HepG2 (cell line): Measurements from ENCODE around the gene TMEM184C. TPM values are rescaled to one million over a fixed set of nuclear protein-coding genes. Genes with fewer than 3 reads are reported as not detected.

Experiments used
- CREM ChIP-seq, 2 experiments: sonication (generic) in 1 of 2; formaldehyde crosslinking in 1 of 2; IDR thresholded peaks; 2 replicates each; pipeline versions ENCODE4 v1.4.0 to v1.6.1; 2016 to 2020; ENCODE audit warnings: antibody characterized with exemption in 1 of 2, mild to moderate bottlenecking in 1 of 2, missing genetic modification reagents in 1 of 2
- NFYB ChIP-seq: sonication (generic); formaldehyde crosslinking; IDR thresholded peaks from 2 replicates; pipeline ENCODE4 v1.4.0; 2020; ENCODE audit warnings: missing genetic modification reagents
- NFYC ChIP-seq: IDR thresholded peaks from 2 replicates; pipeline ENCODE4 v1.6.1; 2016; ENCODE audit warnings: missing genetic modification reagents, missing compliant biosample characterization
- PHF8 ChIP-seq: sonication (generic); formaldehyde crosslinking; IDR thresholded peaks from 2 replicates; pipeline ENCODE4 v1.5.0; 2020; ENCODE audit warnings: missing genetic modification reagents
- RAD21 ChIP-seq: fragments of 450-650 bp; formaldehyde crosslinking; IDR thresholded peaks from 2 replicates; pipeline ENCODE4 v1.5.0; 2020; ENCODE audit warnings: mild to moderate bottlenecking
- SOX5 ChIP-seq: IDR thresholded peaks from 2 replicates; pipeline ENCODE4 v1.6.1; 2016; ENCODE audit warnings: borderline replicate concordance
- SOX6 ChIP-seq, 2 experiments: fragments of 450-650 bp in 1 of 2; sonication (generic) in 1 of 2; formaldehyde crosslinking in 1 of 2; IDR thresholded peaks; 2 replicates each; pipeline versions ENCODE4 v1.4.0 to v1.6.1; 2017 to 2020; ENCODE audit warnings: antibody characterized with exemption in 1 of 2, mild to moderate bottlenecking in 1 of 2, missing genetic modification reagents in 1 of 2
- ZNF543 ChIP-seq: sonication (generic); formaldehyde crosslinking; IDR thresholded peaks from 2 replicates; pipeline ENCODE4 v1.4.0; 2020; ENCODE audit warnings: mild to moderate bottlenecking, missing genetic modification reagents
- ZNF670 ChIP-seq: sonication (generic); formaldehyde crosslinking; IDR thresholded peaks from 2 replicates; pipeline ENCODE4 v1.8.0; 2022; ENCODE audit warnings: mild to moderate bottlenecking, missing genetic modification reagents, borderline replicate concordance
- ZNF746 ChIP-seq: sonication (generic); formaldehyde crosslinking; IDR thresholded peaks from 2 replicates; pipeline ENCODE4 v1.8.0; 2022; ENCODE audit warnings: mild to moderate bottlenecking, missing genetic modification reagents
- ZNF75D ChIP-seq: sonication (generic); formaldehyde crosslinking; IDR thresholded peaks from 2 replicates; pipeline ENCODE4 v1.8.1; 2023; ENCODE audit warnings: missing genetic modification reagents, mild to moderate bottlenecking, borderline replicate concordance
- polyA plus RNA-seq, 8 experiments: library from polyadenylated mRNA; depleted of rRNA in 3 of 8; stranded (reverse) in 7 of 8; unstranded in 1 of 8; fragments of >200 nt; fragmentation: Illumina TruSeq in 4 of 8; extraction: Trizol in 4 of 8; gene quantifications; 2 replicates each; pipeline versions ENCODE4 v1.2.1 to v1.2.3, GENCODE V29; 2011 to 2016; ENCODE audit warnings: low read depth in 4 of 8, missing spikeins in 1 of 8, mixed read lengths in 1 of 8; ENCODE audit not compliant: insufficient read depth in 1 of 8
- total RNA-seq, 5 experiments: library from RNA; depleted of rRNA; stranded (reverse); fragments of >200 nt; fragmentation: Illumina TruSeq; extraction: Trizol; gene quantifications; 2 replicates each; pipeline ENCODE4 v1.2.3, GENCODE V29; 2016; ENCODE audit warnings: low read depth in 1 of 5
- TF ChIP-seq, protein P1 (sequence below): IDR thresholded peaks from 2 replicates; pipeline ENCODE4 v1.6.1; 2016; ENCODE audit warnings: low read depth, borderline replicate concordance
- TF ChIP-seq, protein P2 (sequence below), 2 experiments: fragments of 450-650 bp in 1 of 2; sonication (generic) in 1 of 2; formaldehyde crosslinking; IDR thresholded peaks; 2 replicates each; pipeline versions ENCODE4 v1.5.0 to v1.8.0; 2020 to 2022; ENCODE audit warnings: mild to moderate bottlenecking in 1 of 2, missing genetic modification reagents in 1 of 2
- TF ChIP-seq, protein P3 (sequence below): IDR thresholded peaks from 2 replicates; pipeline ENCODE4 v1.6.1; 2016; ENCODE audit warnings: low read depth, control low read depth
- TF ChIP-seq, protein P4 (sequence below): IDR thresholded peaks from 2 replicates; pipeline ENCODE4 v1.6.1; 2018; ENCODE audit warnings: missing genetic modification reagents, mild to moderate bottlenecking, missing compliant biosample characterization
- TF ChIP-seq, protein P5 (sequence below): sonication (generic); formaldehyde crosslinking; IDR thresholded peaks from 2 replicates; pipeline ENCODE4 v1.4.0; 2020; ENCODE audit warnings: missing genetic modification reagents
- TF ChIP-seq, protein P6 (sequence below): sonication (generic); formaldehyde crosslinking; IDR thresholded peaks from 2 replicates; pipeline ENCODE4 v1.4.0; 2020; ENCODE audit warnings: missing genetic modification reagents, low read depth, mild to moderate bottlenecking, borderline replicate concordance
- TF ChIP-seq, protein P7 (sequence below): sonication (generic); formaldehyde crosslinking; IDR thresholded peaks from 2 replicates; pipeline ENCODE4 v1.4.0; 2020; ENCODE audit warnings: missing genetic modification reagents, mild to moderate bottlenecking, borderline replicate concordance

The TMEM184C gene
- total and polyA plus RNA-seq, 2 of the 13 experiments (the other 11 are each of a cell fraction or from before 2014, with no cell fraction given): 13.9 to 26.1 TPM

DNA sequence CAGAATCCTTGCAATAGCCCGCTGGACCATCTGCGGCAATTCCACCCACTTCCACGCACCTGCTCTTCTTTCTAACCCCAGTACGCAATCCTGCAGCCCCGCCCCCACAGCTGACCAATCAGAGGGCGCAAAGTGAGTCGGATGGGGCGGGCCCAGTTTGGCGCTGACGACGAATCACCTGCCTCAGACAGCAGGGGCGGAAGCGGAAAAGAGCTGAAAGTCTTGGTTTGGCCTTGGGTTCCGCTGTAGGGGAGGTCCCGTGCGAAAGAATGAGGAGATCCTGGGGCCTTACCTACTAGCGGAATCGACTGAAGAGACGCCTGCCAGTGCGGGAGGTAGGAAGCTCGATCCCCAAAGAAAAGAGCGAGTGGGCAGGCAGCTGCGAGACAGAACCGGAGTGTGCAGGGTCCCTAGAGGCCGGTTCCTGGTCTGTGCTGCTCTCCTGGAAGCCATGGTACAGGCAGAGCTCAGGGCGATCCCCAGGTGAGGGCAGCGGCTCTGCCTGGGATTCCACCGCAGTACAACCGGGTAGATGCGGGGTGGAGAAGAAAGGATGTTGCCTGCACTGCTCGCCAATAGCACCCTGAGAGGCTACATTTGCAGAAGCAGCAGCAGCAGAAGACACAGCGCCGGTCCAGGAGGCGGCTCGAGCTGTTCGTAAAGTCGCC lies at the start of gene TMEM184C (continued):
- TF ChIP-seq, protein P1, sequence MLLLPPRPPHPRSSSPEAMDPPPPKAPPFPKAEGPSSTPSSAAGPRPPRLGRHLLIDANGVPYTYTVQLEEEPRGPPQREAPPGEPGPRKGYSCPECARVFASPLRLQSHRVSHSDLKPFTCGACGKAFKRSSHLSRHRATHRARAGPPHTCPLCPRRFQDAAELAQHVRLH (CRISPR knock-in tag): peak; percentile 41; the same call in 1 of the 2 replicates
- TF ChIP-seq SOX6 (IDR thresholded peaks at IDR 0.05): no peak
- peak; percentile 46; the same call in 1 of the 2 replicates for TF ChIP-seq SOX6 (CRISPR knock-in tag; IDR thresholded peaks at IDR 0.05)
- no peak for TF ChIP-seq ZNF670 (CRISPR knock-in tag)
- peak; percentile 29; the same call in 1 of the 2 replicates for TF ChIP-seq CREM (IDR thresholded peaks at IDR 0.05)
- no peak for TF ChIP-seq CREM (CRISPR knock-in tag; IDR thresholded peaks at IDR 0.05)
- peak; percentile 92 for TF ChIP-seq PHF8
- TF ChIP-seq NFYB (CRISPR knock-in tag): peak; percentile 93
- TF ChIP-seq, protein P2, sequence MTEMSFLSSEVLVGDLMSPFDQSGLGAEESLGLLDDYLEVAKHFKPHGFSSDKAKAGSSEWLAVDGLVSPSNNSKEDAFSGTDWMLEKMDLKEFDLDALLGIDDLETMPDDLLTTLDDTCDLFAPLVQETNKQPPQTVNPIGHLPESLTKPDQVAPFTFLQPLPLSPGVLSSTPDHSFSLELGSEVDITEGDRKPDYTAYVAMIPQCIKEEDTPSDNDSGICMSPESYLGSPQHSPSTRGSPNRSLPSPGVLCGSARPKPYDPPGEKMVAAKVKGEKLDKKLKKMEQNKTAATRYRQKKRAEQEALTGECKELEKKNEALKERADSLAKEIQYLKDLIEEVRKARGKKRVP (CRISPR knock-in tag; IDR thresholded peaks at IDR 0.05): peak in 1 of 2 experiments; percentile 66; a peak in 1 of 4 replicates
- TF ChIP-seq, protein P3, sequence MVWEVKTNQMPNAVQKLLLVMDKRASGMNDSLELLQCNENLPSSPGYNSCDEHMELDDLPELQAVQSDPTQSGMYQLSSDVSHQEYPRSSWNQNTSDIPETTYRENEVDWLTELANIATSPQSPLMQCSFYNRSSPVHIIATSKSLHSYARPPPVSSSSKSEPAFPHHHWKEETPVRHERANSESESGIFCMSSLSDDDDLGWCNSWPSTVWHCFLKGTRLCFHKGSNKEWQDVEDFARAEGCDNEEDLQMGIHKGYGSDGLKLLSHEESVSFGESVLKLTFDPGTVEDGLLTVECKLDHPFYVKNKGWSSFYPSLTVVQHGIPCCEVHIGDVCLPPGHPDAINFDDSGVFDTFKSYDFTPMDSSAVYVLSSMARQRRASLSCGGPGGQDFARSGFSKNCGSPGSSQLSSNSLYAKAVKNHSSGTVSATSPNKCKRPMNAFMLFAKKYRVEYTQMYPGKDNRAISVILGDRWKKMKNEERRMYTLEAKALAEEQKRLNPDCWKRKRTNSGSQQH (CRISPR knock-in tag): no peak; the same call in 1 of the 2 replicates
- TF ChIP-seq, protein P4, sequence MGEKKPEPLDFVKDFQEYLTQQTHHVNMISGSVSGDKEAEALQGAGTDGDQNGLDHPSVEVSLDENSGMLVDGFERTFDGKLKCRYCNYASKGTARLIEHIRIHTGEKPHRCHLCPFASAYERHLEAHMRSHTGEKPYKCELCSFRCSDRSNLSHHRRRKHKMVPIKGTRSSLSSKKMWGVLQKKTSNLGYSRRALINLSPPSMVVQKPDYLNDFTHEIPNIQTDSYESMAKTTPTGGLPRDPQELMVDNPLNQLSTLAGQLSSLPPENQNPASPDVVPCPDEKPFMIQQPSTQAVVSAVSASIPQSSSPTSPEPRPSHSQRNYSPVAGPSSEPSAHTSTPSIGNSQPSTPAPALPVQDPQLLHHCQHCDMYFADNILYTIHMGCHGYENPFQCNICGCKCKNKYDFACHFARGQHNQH (CRISPR knock-in tag): peak; percentile 31; the same call in 1 of the 2 replicates
- TF ChIP-seq, protein P5, sequence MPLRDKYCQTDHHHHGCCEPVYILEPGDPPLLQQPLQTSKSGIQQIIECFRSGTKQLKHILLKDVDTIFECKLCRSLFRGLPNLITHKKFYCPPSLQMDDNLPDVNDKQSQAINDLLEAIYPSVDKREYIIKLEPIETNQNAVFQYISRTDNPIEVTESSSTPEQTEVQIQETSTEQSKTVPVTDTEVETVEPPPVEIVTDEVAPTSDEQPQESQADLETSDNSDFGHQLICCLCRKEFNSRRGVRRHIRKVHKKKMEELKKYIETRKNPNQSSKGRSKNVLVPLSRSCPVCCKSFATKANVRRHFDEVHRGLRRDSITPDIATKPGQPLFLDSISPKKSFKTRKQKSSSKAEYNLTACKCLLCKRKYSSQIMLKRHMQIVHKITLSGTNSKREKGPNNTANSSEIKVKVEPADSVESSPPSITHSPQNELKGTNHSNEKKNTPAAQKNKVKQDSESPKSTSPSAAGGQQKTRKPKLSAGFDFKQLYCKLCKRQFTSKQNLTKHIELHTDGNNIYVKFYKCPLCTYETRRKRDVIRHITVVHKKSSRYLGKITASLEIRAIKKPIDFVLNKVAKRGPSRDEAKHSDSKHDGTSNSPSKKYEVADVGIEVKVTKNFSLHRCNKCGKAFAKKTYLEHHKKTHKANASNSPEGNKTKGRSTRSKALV (CRISPR knock-in tag): 0 out of 2 replicates have a peak, but pooled peaks have one; percentile 34
- TF ChIP-seq, protein P6, sequence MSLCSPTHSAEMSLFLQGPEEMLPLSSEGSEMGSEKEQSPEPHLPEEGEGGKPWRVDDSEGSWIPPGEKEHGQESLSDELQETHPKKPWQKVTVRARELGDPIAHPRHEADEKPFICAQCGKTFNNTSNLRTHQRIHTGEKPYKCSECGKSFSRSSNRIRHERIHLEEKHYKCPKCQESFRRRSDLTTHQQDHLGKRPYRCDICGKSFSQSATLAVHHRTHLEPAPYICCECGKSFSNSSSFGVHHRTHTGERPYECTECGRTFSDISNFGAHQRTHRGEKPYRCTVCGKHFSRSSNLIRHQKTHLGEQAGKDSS (CRISPR knock-in tag): peak; percentile 29; the same call in 1 of the 2 replicates
- TF ChIP-seq ZNF543 (CRISPR knock-in tag): peak; percentile 74; the same call in 1 of the 2 replicates
- TF ChIP-seq, protein P7, sequence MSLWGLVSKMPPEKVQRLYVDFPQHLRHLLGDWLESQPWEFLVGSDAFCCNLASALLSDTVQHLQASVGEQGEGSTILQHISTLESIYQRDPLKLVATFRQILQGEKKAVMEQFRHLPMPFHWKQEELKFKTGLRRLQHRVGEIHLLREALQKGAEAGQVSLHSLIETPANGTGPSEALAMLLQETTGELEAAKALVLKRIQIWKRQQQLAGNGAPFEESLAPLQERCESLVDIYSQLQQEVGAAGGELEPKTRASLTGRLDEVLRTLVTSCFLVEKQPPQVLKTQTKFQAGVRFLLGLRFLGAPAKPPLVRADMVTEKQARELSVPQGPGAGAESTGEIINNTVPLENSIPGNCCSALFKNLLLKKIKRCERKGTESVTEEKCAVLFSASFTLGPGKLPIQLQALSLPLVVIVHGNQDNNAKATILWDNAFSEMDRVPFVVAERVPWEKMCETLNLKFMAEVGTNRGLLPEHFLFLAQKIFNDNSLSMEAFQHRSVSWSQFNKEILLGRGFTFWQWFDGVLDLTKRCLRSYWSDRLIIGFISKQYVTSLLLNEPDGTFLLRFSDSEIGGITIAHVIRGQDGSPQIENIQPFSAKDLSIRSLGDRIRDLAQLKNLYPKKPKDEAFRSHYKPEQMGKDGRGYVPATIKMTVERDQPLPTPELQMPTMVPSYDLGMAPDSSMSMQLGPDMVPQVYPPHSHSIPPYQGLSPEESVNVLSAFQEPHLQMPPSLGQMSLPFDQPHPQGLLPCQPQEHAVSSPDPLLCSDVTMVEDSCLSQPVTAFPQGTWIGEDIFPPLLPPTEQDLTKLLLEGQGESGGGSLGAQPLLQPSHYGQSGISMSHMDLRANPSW (CRISPR knock-in tag): peak; percentile 41; the same call in 1 of the 2 replicates
- TF ChIP-seq ZNF746 (CRISPR knock-in tag): 0 out of 2 replicates have a peak, but pooled peaks have one; percentile 23
- TF ChIP-seq NFYC (CRISPR knock-in tag): peak; percentile 95
- TF ChIP-seq ZNF75D (CRISPR knock-in tag): no peak
- 0 out of 2 replicates have a peak, but pooled peaks have one; percentile 15 for TF ChIP-seq SOX5 (CRISPR knock-in tag)
- 0 out of 2 replicates have a peak, but pooled peaks have one; percentile 21 for TF ChIP-seq RAD21 (CRISPR knock-in tag)
